HEK293T (cell line): Measurements from ENCODE around the gene EPS8.

ENCODE experiments used
- BHLHE40 ChIP-seq: fragments of 450-650 bp; IDR thresholded peaks from 2 replicates; pipeline ENCODE4 v1.6.1; 2016; ENCODE audit warnings: mild to moderate bottlenecking, moderate library complexity, borderline replicate concordance
- NFRKB ChIP-seq: fragments of 450-650 bp; IDR thresholded peaks from 2 replicates; pipeline ENCODE4 v1.6.1; 2016; ENCODE audit warnings: mild to moderate bottlenecking, moderate library complexity
- ZNF384 ChIP-seq: fragments of 450-650 bp; IDR thresholded peaks from 2 replicates; pipeline ENCODE4 v1.6.1; 2016

- TF ChIP-seq ZNF384 (no peak), BHLHE40 (no peak), NFRKB (no peak)
Measured at GRCh38 chr12:15592934-15593333, 196.3 kb downstream of the EPS8 start.
